Mesothelial cell of epicardium (in vitro differentiated cells): Measurements from ENCODE around the gene ZNF398. TPM values are rescaled to one million over a fixed set of nuclear protein-coding genes. Genes with fewer than 3 reads are reported as not detected.

Source experiments
- DNase-seq, 2 experiments: peaks; one replicate each; pipeline ENCODE4 v3.0.0; 2021; ENCODE audit warnings: low spot score in 2 of 2; ENCODE audit not compliant: unreplicated experiment in 2 of 2
- H3K27ac Mint-ChIP-seq: 2 replicates; pipeline ENCODE4 v1.8.0; 2021; ENCODE audit warnings: mixed read lengths
- H3K27me3 Mint-ChIP-seq: 2 replicates; pipeline ENCODE4 v1.8.0; 2021; ENCODE audit warnings: low read depth, mixed read lengths
- H3K36me3 Mint-ChIP-seq: 2 replicates; pipeline ENCODE4 v1.8.0; 2021; ENCODE audit warnings: mixed read lengths
- H3K4me1 Mint-ChIP-seq: 2 replicates; pipeline ENCODE4 v1.8.0; 2021; ENCODE audit warnings: mixed read lengths
- H3K4me3 Mint-ChIP-seq: 2 replicates; pipeline ENCODE4 v1.8.0; 2021; ENCODE audit warnings: mild to moderate bottlenecking, moderate library complexity, mixed read lengths
- H3K9me3 Mint-ChIP-seq: 2 replicates; pipeline ENCODE4 v1.8.0; 2021; ENCODE audit warnings: mixed read lengths
- total RNA-seq: library from RNA; stranded (reverse); gene quantifications from 3 replicates; pipeline ENCODE4 v1.2.1, GENCODE V29; 2021
- TF ChIP-seq, protein P1 (sequence below): fragments of 200-600 bp; sonication (generic); IDR thresholded peaks from one replicate; pipeline ENCODE4 v1.5.0; 2021; ENCODE audit warnings: antibody characterized with exemption; ENCODE audit not compliant: unreplicated experiment

The ZNF398 gene
- total RNA-seq, 1 donor from 2014 or later, result 20.6 TPM

DNA sequence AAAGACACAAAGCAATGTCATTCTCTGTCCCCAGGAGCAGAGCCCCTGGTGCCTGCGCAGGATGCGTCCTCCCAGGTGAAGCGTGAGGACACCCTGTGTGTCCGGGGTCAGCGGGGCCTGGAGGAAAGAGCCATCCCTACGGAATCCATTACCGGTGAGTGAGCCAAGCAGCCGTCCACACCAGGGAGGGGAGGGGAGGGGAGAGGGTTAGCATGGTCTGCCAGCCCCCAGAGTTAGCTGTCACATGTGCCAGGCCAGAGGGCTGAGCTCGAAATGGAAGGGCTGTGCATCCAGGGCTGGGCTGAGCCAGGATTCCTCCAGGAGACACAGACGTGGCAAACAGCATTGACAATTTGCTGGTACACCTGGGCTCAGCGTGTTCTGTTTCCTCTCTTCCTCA, 63.3 kb downstream of the ZNF398 start:
- no peak overlapping the region for H3K27ac Mint-ChIP-seq
- no peak for DNase-seq
- H3K36me3 Mint-ChIP-seq, result peaks cover 50% of the 10 kb centered on the region
- H3K4me3 Mint-ChIP-seq, result no peak overlapping the region
- TF ChIP-seq, protein P1, sequence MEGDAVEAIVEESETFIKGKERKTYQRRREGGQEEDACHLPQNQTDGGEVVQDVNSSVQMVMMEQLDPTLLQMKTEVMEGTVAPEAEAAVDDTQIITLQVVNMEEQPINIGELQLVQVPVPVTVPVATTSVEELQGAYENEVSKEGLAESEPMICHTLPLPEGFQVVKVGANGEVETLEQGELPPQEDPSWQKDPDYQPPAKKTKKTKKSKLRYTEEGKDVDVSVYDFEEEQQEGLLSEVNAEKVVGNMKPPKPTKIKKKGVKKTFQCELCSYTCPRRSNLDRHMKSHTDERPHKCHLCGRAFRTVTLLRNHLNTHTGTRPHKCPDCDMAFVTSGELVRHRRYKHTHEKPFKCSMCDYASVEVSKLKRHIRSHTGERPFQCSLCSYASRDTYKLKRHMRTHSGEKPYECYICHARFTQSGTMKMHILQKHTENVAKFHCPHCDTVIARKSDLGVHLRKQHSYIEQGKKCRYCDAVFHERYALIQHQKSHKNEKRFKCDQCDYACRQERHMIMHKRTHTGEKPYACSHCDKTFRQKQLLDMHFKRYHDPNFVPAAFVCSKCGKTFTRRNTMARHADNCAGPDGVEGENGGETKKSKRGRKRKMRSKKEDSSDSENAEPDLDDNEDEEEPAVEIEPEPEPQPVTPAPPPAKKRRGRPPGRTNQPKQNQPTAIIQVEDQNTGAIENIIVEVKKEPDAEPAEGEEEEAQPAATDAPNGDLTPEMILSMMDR, result no peak
- H3K9me3 Mint-ChIP-seq, result no peaks in the 10 kb centered on the region
- no peaks in the 10 kb centered on the region for H3K27me3 Mint-ChIP-seq
- peaks cover 7% of the 10 kb centered on the region for H3K4me1 Mint-ChIP-seq

DNA sequence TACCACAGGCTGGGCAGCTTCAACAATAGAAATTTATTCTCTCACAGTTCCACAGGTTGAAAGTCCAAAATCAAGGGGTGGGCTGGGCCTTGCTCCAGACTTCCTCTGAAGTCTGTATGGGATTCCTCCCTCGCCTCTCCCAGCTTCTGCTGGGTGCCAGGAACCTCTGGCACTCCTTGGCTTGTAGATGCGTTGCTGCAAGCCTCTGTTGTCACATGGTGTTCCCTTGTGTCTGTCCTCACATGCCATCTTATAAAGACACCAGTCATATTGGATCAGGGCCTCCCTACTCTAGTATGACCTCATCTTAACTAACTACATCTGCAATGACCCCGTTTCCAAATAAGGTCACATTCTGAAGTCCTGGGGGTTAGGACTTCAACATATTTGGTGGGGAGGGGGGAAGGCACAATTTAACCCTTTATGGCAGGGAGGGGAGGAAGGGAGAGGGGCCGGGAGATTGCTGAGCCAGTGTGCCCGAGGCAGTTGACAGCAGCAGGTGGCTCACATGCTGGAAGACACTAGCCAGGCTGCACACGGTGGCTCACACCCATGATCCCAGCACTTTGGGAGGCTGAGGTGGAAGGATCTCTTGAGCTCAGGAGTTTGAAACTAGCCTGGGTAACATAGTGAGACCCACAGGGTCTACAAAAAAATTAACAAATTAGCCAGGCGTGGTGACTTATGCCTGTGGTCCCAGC, 66.9 kb downstream of the ZNF398 start:
- H3K27ac Mint-ChIP-seq, result no peak overlapping the region

DNA sequence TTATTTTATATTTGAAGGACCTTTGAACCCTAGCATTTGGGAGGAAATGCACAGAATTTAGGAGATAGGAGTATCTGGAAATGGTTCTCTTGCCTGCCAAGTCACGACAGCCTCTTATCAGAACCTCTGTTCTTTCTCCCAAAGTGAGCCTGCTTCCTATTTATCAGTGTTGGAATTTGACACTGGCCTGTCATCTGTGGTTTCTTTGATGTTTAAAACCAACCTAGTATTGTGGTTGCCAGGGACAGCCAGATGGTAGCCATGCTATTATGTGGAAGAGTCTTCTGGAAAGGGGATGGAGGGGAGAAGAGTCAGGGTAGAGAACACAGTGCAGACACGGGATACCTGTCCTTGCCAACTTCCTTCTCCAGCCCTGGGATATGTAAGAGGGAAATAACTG, 69.1 kb downstream of the ZNF398 start:
- Mint-ChIP-seq H3K9me3 (no peaks in the 10 kb centered on the region), H3K4me3 (no peak overlapping the region), H3K27ac (no peak overlapping the region), H3K27me3 (no peaks in the 10 kb centered on the region), H3K36me3 (peaks cover 37% of the 10 kb centered on the region), H3K4me1 (no peaks in the 10 kb centered on the region)
- TF ChIP-seq, protein P1, result no peak
- no peak for DNase-seq

More for the DNA sequence above, 66.9 kb downstream of the ZNF398 start:
- H3K9me3 Mint-ChIP-seq, result no peaks in the 10 kb centered on the region
- H3K4me1 Mint-ChIP-seq, result no peaks in the 10 kb centered on the region
- TF ChIP-seq, protein P1, result no peak
- H3K4me3 Mint-ChIP-seq, result no peak overlapping the region
- H3K36me3 Mint-ChIP-seq, result peaks cover 41% of the 10 kb centered on the region
- no peaks in the 10 kb centered on the region for H3K27me3 Mint-ChIP-seq
- no peak for DNase-seq

DNA sequence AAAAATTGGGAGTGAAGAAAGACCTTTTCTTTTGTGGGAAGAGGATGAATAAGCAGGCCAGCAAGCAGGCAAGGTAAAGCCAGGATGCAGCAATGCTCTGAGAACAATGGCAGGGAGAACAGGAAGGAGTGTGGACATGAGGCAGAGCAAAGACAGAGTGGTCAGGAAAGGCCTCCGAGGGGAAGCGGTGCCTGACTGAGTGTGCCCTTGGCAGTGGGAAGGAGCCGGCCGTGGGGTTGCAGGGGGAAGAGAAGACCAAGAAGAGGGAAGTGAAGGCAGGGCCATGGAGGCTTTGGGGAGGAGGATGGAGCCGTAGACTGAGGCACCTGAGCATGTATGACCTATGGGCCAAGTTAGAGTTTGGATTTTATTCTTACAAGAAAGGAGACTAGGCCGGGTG, 70.3 kb downstream of the ZNF398 start:
- no peak for DNase-seq
- no peaks in the 10 kb centered on the region for H3K4me1 Mint-ChIP-seq
- no peaks in the 10 kb centered on the region for H3K27me3 Mint-ChIP-seq
- no peak overlapping the region for H3K27ac Mint-ChIP-seq
- TF ChIP-seq, protein P1, result no peak
- H3K9me3 Mint-ChIP-seq, result no peaks in the 10 kb centered on the region
- peaks cover 38% of the 10 kb centered on the region for H3K36me3 Mint-ChIP-seq
- H3K4me3 Mint-ChIP-seq, result no peak overlapping the region

DNA sequence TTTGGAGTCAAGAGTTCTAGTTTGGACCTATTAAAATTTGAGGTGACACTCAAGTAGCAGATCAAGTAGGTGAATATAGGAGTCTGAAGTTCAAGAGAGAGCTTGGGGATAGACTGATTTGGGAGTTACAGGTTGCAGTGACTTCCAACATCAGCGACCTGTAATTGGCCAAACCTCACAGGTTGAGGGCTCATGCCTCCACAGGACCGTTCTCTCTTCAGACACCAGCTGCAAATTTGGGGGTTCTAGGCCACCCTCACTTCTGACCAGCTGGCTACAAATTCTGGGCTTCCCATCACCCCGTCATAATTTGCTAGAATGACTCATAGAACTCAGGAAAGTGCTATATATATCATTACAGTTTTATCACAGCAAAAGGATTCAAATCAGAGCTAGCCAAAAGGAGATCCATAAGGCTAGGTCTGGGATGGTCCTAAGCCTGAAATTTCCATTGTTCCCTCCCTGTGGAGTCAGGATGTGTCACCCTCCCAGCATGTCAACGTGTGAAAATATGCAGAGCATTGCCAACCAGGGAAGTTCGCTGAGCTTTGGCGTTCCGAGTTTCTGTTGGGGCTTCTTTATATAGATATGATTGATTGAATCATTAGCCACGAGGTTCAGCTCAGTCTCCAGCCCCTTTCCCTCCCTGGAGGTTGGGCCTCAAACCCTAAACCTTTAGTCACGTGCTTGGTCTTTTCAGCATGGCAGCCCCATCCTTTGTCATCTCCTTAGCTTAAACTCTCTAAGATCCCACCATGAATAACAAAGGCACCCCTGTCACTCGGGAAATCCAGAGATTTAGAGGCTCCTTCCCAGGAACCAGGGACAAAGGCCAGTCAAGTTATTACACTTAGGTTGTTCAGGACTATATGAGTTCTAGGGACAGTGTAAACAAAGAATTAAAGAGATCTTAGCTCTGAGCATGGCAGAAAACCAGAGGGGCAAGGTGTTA, 71.5 kb downstream of the ZNF398 start:
- TF ChIP-seq, protein P1, result no peak
- no peaks in the 10 kb centered on the region for H3K9me3 Mint-ChIP-seq
- peaks cover 38% of the 10 kb centered on the region for H3K36me3 Mint-ChIP-seq
- H3K27ac Mint-ChIP-seq, result no peak overlapping the region
- H3K4me1 Mint-ChIP-seq, result no peaks in the 10 kb centered on the region
- H3K27me3 Mint-ChIP-seq, result no peaks in the 10 kb centered on the region
- no peak overlapping the region for H3K4me3 Mint-ChIP-seq
- no peak for DNase-seq
